GM19438 (cell line): Measurements from ENCODE around the gene CADM3.
A peak's percentile ranks its signal among the peaks of the same experiment; 100 is the strongest.

ENCODE experiments used
- ATAC-seq: cut with Tn5 transposase; IDR thresholded peaks from one replicate; pipeline ENCODE4 v1.9.1; 2021; ENCODE audit warnings: low read depth; ENCODE audit not compliant: unreplicated experiment

Gene CADM3

DNA sequence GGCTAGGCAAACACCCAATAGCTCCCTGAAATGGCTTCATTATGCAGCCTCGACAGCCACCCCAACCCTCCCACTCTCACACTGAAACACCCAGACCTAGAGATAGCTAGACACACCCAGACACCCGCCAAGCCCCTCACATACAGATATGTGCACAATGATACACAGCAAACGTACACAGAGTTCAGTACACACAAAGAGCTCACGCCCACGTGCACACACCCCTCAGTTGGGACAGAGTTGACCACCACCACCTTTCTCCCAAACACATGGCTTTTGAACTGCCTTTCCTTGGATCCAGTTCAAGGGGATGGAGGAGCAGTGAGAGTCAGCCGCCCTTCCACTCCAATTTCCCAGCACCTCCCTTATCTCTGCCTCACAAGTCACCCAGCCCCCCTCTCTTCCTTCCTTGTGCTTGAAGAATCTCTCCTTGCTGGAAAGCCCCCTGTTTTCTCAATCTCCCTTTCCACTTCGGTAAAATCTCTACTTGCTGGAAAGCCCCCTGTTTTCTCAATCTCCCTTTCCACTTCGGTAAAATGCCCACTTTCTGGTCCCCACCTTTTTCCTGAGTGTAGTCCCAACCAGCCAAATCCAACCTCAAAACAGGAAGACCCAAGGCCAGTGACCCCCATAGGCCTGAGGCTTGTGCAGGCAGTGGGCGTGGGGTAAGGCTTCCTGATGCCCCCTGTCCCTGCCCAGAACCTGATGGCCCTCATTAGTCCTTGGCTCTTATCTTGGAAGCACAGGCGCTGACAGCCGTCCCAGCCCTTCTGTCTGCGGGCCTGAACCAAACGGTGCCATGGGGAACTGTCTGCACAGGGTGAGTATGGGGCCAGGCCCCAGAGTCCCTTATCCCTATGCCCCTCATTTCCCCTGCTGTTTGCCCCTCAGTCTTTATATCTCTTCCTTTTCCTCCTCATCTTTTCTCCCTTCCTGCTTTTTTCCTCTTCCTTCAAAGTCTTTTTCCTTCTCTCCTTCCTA lies 33.0 kb downstream of the CADM3 start, which contains the start of gene ACKR1:
ACKR1 (plus strand) TSS at position 715 of the 981 bp plus-strand sequence; CDS start at position 800, 85 bp downstream.
- ATAC-seq, result no peak

DNA sequence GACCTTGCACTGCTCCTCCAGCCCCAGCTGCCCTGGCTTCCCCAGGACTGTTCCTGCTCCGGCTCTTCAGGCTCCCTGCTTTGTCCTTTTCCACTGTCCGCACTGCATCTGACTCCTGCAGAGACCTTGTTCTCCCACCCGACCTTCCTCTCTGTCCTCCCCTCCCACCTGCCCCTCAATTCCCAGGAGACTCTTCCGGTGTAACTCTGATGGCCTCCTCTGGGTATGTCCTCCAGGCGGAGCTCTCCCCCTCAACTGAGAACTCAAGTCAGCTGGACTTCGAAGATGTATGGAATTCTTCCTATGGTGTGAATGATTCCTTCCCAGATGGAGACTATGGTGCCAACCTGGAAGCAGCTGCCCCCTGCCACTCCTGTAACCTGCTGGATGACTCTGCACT lies 33.8 kb downstream of the CADM3 start:
- no peak for ATAC-seq

GRCh38 chr1:159206110-159206509 lies 34.7 kb downstream of the CADM3 start:
- no peak for ATAC-seq

GRCh38 chr1:159207080-159207479 lies 35.7 kb downstream of the CADM3 start:
- no peak for ATAC-seq

GRCh38 chr1:159207774-159208173 lies 36.4 kb downstream of the CADM3 start:
- no peak for ATAC-seq

DNA sequence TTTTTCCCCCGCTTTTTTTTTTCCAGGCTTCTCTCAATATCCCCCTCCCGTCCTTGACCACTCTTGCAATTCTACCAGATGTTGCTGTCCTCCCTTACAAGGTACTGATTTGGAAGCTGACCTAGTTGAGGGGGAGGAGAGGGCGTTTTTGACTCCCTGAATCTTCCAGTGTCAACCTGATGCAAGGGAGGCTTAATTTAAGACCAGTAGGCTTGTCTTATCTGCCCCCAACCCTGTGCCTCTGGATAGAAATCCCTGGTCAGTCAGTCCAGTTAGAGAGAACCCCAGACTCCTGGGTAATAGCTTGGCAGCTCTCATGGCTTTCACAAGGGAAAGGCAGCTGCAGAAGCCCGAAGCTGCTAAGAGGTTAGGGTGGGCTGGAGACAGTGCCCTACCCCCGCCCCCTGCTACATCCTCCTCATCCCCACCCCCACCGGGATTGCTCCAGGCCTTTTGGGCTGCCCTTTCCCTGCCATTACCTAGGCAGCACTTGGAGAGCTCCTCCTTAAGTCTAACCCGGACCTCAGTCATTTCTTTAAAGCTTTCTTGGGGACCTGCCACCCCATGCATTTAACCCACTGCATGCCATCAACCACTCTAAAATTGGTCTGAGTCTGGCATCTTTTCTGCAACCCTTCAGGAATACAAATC lies 36.9 kb downstream of the CADM3 start:
- ATAC-seq, result no peak

DNA sequence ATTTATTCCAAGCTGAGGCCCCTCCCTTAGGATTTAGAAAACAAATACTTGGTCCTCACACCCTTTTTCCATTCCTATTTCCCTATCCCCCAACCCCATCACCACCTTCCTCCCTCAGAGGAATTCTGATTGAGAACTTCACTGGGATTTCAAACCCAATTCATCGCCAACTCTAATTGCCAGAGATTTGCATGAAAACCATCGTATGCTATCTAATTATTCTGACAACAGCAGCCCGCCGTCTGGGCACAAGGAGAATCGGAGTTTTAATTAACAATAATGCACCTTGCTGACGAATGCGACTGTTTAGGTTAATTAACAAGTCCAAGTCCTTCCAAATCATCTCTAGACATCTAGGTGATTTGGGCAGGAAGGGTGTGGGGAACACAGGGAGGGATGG lies 37.6 kb downstream of the CADM3 start:
- no peak for ATAC-seq

DNA sequence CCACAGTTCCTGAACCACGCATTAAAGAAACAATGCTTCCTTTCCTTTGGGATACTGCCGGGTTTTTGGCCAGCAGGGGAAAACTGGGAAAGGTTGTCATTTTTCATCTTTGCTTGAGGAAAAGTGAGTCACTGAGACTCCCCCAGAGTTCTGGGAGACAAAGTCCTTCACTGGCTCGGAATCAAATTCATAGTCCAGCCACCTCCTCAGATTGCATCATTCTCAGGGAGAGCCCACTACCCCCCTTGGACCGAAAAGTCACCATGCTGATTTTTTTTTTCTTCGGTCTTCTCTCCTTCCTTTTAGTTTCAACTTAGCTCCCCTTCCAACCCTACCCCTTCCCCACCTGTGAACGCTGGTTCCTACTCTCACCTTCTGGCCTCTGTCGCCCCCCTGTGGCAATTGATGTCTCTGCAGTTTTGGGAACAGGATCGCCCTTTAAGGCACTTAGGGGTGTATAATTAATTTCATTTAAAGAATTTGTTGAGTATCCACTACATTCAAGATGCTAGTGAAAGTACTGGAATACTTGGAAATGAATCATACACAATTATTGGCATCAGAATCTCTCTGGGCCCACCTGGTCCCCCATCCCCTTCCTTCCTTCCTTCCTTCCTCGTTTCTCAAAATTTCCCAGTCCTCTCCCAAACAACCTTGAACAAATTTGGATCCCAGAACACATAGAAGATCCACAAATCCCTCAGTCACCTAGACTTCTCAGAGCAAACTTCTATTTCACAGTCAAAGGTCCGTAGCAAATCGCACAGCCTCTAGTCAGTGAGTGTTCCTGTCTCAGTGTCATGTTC lies 40.1 kb downstream of the CADM3 start:
- ATAC-seq, result no peak

DNA sequence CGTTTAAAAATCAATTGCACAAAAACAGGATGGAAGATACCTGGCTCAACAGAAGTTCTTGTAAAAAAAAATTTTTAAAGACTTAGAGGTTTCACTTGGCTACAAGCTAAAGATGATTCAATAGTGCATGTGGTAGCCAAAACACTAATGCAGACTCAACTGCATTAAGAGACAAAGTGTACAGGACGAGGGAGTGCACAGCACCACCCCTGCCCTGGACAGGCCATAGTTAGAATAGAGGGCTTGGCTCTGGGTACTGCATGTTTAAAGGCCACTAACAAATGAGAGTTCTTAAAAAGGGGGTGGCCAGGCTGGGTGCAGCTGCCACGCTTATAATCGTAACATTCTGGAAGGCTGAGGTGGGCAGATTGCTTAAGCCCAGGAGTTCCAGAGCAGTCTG lies 41.2 kb downstream of the CADM3 start:
- ATAC-seq, result no peak

- ATAC-seq, result peak; percentile 64
These were observed 42.8 kb downstream of the CADM3 start for GRCh38 chr1:159214149-159214760.

DNA sequence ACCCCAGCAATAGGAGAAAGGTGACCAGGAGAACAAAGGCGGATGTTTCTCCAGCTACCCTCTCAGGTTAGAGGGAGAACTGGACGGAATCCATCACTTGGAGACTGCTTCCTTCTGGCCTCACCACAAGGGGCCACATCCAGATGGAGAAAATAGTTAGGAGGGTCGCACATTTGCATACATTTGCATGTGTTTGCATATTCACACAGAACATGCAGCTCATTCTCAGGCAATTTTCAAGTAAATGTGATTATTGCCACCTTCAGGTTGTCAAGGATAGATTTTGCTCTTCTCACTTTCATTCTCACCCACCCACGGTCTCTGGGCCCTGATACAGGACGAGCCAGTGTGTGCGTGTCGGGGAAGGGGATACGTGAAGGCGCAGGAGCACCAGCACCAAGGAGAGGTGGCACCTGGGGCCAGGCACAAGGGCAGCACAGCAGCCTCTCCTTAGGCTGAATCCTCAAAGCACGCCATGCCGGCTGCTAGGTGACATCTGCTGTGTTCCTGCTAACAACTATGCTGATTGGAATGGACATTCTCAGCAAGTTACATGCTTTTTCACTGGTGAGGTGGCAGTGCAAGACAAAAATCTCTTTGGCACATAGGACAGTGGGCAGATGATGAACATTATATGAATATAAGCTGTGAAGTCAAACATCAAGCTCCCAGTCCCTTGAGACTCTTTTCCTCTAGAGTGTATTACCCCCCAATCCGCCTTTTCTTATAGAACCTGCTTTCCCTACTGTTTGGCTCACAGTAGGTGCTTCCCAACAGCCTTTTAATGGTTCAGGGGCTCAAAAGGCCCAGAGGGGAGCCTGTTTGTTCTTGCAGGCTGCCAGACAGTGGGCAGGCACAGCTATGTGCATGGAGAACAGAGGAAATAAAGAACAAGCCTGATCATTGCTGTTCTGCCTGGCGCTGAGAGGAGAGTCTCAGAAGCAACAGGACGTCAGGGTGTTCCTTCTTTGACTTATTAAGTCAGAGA lies 47.5 kb downstream of the CADM3 start:
- no peak for ATAC-seq

DNA sequence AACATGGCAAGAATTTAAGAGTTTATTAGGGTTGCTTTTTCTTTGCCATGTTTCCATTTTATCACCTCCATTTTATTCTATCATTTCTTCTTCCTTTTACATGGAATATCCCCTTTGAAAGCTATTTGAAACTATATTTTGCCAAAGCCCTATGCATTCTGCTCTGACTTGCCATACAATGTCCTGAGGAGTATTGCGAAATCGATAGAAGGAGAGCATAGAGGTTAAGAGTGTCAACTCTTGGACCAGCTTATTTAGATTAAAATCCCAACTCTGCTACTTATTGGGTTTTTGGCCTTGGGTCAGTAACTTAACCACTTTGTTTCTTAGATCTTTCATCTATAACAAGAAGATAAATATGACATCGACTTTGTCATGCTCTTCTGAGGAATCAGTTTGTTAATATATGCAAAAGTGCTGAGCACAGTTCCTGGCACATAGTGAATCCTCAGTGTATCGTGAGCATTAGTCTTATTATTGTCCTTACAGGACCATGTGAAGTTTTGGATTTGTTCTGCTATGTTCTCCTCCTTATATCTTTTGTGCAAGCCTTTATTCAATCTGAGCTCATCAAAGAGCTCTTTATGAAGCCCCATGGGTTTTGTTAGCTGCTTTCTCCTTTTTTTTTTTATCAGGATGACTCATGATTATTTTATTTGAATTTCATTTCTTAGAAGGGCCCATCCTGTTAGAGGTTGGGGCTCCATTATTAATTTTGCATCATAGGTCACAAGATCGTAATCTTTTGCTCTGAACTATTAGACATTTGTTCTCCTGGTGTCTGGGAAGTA lies 50.9 kb downstream of the CADM3 start:
- no peak for ATAC-seq

- ATAC-seq, result no peak
These were observed 51.6 kb downstream of the CADM3 start for GRCh38 chr1:159223004-159223403.

DNA sequence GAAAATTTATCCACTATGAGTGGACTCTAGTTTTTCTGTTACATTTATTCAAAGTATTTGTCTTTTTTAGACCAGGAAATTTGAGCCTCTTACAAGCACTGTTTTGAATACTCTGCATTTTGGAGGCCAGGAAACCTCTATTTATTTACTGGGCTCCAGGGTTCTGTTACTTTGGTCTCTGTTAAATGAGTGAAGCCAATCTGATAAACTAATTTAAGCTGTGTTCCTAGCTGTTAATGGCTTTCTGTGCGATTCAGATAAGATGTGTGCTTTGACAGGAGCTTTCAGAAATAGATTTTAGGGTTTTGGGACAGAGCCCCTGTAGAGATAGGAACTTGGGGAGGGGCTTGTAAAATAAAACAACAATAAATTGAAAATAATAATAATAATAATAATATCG lies 57.1 kb downstream of the CADM3 start:
- ATAC-seq, result no peak

- no peak for ATAC-seq
These were observed 58.0 kb downstream of the CADM3 start for GRCh38 chr1:159229260-159229885.

DNA sequence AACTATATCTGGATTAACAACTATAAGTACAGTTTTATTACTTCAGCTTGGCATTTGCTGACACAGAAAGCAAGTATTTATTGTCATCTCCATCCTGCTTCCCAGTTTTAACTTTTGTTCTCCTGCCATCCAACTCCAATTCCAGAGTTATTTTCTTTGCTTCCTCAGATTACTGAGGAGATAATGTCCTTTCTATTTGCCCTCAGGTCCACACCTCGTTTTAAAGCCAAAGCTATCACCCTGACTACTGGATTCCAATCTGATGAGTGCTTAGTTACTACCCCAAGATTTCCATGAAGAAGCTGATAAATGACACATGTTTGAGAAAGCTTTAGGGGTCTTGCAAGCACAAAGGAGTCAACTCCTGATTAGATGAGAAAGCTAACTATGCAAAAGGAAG lies 58.5 kb downstream of the CADM3 start:
- no peak for ATAC-seq

DNA sequence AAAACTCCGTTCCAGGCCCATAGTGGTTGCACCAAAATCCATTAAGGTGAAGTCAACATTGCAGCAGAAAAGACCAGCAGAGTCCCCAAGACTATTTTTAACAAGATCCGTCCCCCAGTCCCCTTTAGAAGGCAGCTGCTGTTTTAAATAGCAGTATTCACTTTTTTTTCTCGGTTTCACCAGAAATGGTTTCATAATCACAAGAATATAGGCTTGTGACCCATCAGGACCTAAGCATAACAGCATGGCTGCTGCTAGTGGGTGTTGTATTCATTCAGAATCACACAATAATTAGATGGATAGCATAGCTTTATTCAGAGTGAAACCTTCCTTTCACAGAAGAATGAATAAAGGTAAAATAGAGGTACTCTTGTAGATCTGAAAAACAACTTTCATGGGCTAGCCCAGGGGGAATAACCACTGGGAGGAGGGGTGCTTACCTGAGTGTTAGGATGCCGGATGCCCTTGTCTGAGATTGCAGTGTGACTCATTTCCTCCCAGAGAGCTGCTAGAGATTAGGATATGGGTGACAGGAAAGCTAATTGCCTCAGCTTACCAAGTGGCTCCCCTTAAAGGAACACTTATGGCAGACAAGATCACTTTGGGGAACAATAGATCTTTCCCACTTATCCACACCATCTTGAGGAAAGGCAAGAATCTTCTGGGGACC lies 68.3 kb downstream of the CADM3 start:
- ATAC-seq, result peak; percentile 82

- no peak for ATAC-seq
These were observed 75.9 kb downstream of the CADM3 start for GRCh38 chr1:159247266-159247665.
